Colon (tissue), 2 donors: ENCODE measurements around the gene AK6.
"Not testable (repeated sequence)": the region's sequence is repeated elsewhere in the genome, so short reads cannot be mapped to it uniquely, and the experiment has no call there.

Experiments
- FAIRE-seq: peaks from 2 replicates; lab custom pipeline; 2012; peaks lifted over from hg19 to GRCh38; lab: Jason Lieb, UNC
- donor health status: control.
- donor health status: control.

AK6 gene

DNA sequence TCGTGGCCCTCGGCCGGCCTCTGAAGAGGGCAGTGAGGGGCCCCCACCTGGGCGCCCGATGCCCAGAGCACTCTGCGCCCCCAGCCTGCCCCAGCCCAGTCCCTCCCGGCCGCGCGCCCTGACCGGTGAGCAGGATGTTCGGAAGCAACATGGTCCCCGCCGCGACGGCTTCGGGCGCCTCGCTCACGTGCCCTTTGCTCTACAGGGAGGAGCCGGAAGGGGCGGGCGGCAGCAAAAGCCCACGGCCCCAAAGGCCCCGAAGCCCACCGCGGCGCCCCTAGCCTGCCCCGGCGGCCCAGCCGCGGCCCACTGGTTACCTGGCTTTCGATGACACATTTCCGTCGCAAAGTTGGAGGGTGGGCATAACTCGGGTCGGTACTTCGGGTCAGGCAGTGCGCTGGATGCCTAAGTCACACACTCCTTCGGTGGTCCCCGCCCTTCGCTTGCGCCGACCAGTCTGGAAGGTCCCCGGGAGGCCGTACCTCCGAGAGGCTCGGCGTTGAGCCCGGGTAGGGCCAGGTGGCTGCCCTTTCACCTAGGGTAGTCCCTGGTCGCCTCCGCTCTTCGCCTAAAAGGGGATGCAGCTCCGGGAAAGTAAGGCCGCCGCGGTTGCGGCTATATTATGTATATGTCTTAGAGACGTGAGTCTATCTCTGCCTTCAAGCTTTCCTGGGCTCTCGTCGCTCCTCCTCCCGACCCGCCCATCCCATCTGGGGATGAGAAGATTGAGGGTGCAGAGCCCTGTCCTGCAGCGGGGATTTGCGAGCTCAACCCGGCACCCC is at the start of gene AK6, which contains the start of the genes RAD17 and TAF9:
TSS of gene AK6 (minus strand) at position 181 of the 782 bp plus-strand sequence. CDS start at position 151, 30 bp downstream.
TSS of gene RAD17 (plus strand) at position 479 of the 782 bp plus-strand sequence. CDS start 2,391 bp downstream, outside the sequence.
TSS of gene TAF9 (minus strand) at position 181 of the 782 bp plus-strand sequence. CDS start 3,783 bp downstream, outside the sequence.
- FAIRE-seq: no peak

DNA sequence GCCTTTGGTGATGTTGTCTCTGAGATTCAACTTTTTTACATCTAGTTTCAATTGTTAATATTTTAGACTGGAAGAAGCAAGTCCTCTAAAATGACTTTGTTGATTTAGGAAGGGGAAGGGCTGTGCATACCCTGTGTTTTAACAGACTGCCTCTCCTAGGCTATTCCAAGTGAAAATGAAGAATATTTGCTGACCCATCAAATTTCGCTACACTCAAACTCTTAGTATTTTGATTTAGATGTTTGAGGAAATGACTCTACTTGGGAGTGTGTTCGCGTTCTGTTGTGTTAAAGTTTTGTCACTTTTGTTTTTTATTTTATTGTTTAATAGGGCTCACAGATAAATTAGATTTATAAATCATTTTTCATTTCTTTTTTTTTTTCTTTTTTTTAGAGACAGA is 49.2 kb upstream of the AK6 start:
- FAIRE-seq: no peak

GRCh38 chr5:69416699-69417098 is 47.4 kb upstream of the AK6 start:
- FAIRE-seq: no peak

GRCh38 chr5:69416180-69416579 is 46.9 kb upstream of the AK6 start:
- FAIRE-seq: no peak

- FAIRE-seq: no peak
Observed at GRCh38 chr5:69415584-69415958, 46.3 kb upstream of the AK6 start.

GRCh38 chr5:69414885-69415583 is 45.7 kb upstream of the AK6 start, which contains the start of gene MARVELD2:
Gene MARVELD2, plus strand, starts transcription at chr5:69415116. Its CDS starts 4,270 bp downstream, at chr5:69419386.
- FAIRE-seq: no peak

- no peak for FAIRE-seq
Observed at GRCh38 chr5:69404659-69405330, 35.5 kb upstream of the AK6 start.

DNA sequence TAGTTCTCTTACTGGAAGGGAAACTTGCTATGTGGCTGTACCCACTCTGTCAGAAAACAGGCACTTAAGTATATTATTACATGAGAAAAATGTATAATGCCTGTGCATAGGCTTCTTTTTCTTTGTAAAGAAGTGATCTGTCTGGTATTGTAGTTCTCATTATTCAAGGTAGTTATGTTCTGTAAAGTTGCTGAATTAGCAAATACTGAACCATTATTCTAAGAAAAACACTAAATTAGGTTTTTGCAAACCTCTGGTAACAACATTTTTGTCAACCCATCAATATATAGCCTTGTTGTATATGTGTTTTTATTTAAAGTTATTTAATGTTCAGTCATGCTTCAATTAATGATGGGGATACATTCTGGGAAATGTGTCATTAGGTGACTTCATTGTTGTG is 9.1 kb upstream of the AK6 start:
- FAIRE-seq: no peak

DNA sequence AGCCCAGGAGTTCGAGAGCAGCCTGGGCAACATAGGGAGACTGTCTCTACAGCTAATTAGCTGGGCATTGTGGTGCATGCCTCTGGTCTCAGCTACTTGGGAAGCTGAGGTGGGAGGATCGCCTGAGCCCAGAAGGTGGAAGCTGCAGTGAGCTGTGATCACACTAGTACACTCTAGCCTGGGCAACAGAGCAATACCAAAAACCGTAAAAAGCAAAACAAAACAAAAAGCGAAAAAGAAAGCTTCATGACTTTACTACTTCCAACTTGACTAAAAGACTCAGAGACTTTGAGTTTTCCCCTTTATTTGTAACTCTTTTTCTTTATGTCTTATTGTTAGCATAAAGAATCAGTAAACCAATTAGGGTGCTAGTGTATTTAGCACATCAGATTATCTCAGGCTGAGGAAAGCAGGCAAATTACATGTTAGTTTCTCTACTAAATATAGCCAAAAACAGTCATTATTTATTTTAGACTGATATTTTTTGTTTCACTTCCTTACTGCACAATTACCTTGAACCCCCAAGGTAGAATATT is 5.7 kb upstream of the AK6 start:
- no peak for FAIRE-seq

GRCh38 chr5:69372394-69372793 is 3.1 kb upstream of the AK6 start:
- FAIRE-seq: no peak

GRCh38 chr5:69370335-69370734 is 1.0 kb upstream of the AK6 start:
- not testable (repeated sequence) for FAIRE-seq

GRCh38 chr5:69368458-69369339 is 621 bp downstream of the AK6 start:
- no peak for FAIRE-seq

GRCh38 chr5:69367697-69368279 is 1.5 kb downstream of the AK6 start:
- FAIRE-seq: no peak

DNA sequence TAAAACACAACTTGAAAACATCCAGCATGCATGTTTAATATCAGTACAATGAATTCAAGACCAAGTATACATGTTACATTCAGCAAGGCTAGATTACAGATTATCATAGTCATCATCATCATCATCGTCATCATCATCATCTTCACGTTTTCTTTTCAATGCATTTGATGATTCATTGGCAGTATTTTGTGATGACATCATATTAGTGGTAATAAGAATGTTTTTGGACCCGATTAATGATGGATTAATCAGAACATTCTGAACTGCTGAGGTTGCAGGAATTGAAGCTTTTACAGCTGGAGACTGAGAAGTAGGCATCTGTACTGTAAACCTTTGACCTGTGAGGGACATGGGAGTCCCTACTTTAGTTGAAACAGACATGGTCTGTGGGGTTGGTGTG is 4.5 kb downstream of the AK6 start:
- FAIRE-seq: no peak

- no peak for FAIRE-seq
Observed at GRCh38 chr5:69364414-69364813, 4.9 kb downstream of the AK6 start.

DNA sequence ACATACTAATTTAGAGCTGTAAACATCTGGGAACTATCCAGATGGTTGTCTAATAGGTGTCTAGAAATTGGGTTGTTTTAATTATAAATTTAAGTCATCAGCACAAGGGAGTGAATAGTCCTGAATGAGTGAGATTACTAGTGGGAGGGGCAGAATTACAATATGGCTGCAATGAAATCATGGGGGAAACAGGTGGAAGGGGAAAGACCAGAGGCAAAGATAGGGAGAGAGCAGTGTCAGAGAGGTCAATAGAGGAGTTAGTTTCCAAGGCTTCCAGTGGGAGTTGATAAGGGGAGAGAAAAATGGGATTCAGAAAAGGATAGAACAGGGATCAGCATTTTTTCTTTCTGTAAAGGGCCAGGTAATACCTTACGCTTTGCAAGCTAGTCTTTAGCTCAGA is 8.9 kb downstream of the AK6 start:
- FAIRE-seq: no peak

DNA sequence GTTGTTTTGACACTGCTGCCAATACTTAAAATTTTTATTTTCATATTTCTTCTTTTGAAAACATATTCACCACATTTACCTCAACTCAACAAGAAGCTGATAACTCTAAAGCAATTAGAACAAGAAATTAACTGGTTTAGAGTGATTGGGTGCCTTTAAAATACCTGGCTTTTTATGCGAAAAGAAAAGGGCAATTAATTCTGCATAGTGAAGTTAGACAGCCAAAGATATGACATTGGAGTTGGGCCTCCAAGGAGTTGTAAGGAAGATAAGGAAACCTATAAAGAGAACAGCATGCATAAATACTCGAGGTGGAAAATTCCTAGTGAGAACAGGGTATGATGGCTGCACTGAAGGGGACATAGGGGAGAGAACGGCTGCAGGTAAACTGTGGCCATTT is 9.6 kb downstream of the AK6 start:
- FAIRE-seq: no peak

DNA sequence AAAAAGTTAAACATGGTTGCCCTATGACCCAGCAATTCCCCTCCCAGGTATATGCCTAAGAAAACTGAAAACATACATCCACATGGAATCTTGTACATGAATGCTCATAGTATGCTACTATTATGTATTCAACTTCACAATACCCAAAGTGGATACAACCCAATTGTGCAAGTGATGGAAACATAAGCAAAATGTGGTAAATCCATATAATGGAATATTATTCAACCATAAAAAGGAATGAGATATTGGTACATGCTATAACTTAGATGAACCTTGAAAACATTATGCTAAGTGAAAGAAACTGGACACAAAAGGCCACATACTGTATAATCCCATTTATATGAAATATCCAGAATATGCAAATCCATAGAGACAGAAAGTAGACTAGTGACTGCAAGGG is 18.7 kb downstream of the AK6 start:
- FAIRE-seq: peak; percentile 24

- no peak for FAIRE-seq
Observed at GRCh38 chr5:69343083-69343482, 26.2 kb downstream of the AK6 start.

DNA sequence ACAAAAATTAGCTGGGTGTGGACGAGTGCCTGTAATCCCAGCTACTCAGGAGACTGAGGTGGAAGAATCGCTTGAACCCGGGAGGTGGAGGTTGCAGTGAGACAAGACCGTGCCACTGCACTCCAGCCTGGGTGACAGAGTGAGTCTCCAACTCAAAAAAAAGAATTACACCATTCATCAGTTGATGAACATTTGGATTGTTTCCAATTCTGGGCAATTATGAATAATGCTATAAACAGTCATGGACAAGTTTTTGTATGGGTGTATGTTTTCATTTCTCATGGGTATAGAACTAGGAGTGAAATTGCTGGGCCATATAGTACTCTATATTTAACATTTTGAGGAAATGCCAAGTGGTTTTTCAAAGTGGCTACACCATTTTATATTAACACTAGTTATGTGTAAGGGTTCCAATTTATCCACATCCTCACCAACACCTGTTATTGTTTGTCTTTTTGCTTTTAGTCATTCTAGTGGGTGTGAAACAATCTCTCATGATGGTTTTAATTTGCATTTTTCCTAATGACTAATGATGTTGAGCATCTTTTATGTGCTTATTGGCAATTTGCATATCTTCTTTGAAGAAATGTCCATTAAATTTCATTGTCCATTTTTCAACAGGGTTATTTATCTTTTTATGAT is 27.7 kb downstream of the AK6 start:
- FAIRE-seq: no peak
